K562 (cell line): Measurements from ENCODE around the gene AFAP1. TPM values are rescaled to one million over a fixed set of nuclear protein-coding genes. Genes with fewer than 3 reads are reported as not detected.

Experiments used
- ATAC-seq: fragments of 200-7000 bp; cut with Tn5 transposase; 3 replicates; pipeline ENCODE4 v1.9.1; 2020; ENCODE audit warnings: moderate library complexity
- BruUV-seq: library from RNA; stranded (reverse); fragments of 400-500 nt; replicated peaks from 2 replicates; lab custom pipeline; 2021; lab: Mats Ljungman, UMichigan
- CTCF ChIA-PET: fragments of 300-600 bp; formaldehyde crosslinking; extraction: SDS; loops from one replicate; lab custom pipeline; 2021; ENCODE audit warnings: low intra/inter-chr PET ratio; lab: Yijun Ruan, JAX
- POLR2A ChIA-PET: fragments of 300-600, 350-650 bp; sonication (Branson Sonifier 250); formaldehyde crosslinking; extraction: SDS; loops from one replicate; lab custom pipeline; 2021; ENCODE audit warnings: antibody characterized with exemption, inconsistent platforms; lab: Yijun Ruan, JAX
- DNase-seq, 4 experiments: peaks; one replicate each; pipeline versions ENCODE4 v3.0.0 to v3.0.0-alpha.2; 2011 to 2018; ENCODE audit warnings: low spot score in 3 of 4, mixed read lengths in 3 of 4; ENCODE audit errors: extremely low read depth in 1 of 4
- FAIRE-seq: peaks from 2 replicates; lab custom pipeline; 2011; peaks lifted over from hg19 to GRCh38; lab: Jason Lieb, UNC
- H2AFZ ChIP-seq: 2 replicates; pipeline ENCODE4 v1.6.0; 2011; ENCODE audit warnings: low read depth, low read length, control low read depth, inconsistent platforms
- H3K27ac ChIP-seq: fragments of 200-600 bp; 3 replicates; pipeline ENCODE4 v1.8.0; 2011; ENCODE audit warnings: low read depth, mild to moderate bottlenecking, control low read depth, inconsistent platforms, low read length, moderate library complexity, mixed read lengths; ENCODE audit errors: extremely low read depth
- H3K27me3 ChIP-seq, 2 experiments: fragments of 300-600 bp in 1 of 2; 2 replicates in 1 of 2; 3 replicates in 1 of 2; pipeline versions ENCODE4 v1.6.0 to v1.8.0; 2011; ENCODE audit warnings: inconsistent platforms in 2 of 2, low read length in 2 of 2, mild to moderate bottlenecking in 1 of 2, mixed read lengths in 1 of 2, moderate library complexity in 1 of 2; ENCODE audit not compliant: control insufficient read depth in 2 of 2, insufficient read depth in 2 of 2
- H3K36me3 ChIP-seq: fragments of 300-600 bp; 3 replicates; pipeline ENCODE4 v1.8.0; 2011; ENCODE audit warnings: mild to moderate bottlenecking, low read length, inconsistent platforms; ENCODE audit not compliant: control insufficient read depth, insufficient read depth
- H3K4me1 ChIP-seq, 2 experiments: fragments of 200-600 bp in 1 of 2; replicated peaks in 1 of 2; 2 replicates in 1 of 2; 3 replicates in 1 of 2; pipeline versions ENCODE4 v1.5.1 to v1.8.0; 2011; ENCODE audit warnings: inconsistent platforms in 2 of 2, low read length in 2 of 2, mild to moderate bottlenecking in 1 of 2, mixed read lengths in 1 of 2, moderate library complexity in 1 of 2; ENCODE audit not compliant: control insufficient read depth in 2 of 2, insufficient read depth in 2 of 2
- H3K4me2 ChIP-seq: 2 replicates; pipeline ENCODE4 v1.6.1; 2011; ENCODE audit warnings: low read length, control low read depth, inconsistent platforms, mixed read lengths; ENCODE audit not compliant: insufficient read depth
- H3K4me3 ChIP-seq: fragments of 200-600 bp; sonication (generic), shearing (Covaris generic); 2 replicates; pipeline ENCODE4 v1.5.1; 2016; ENCODE audit warnings: control low read depth, inconsistent platforms
- H3K79me2 ChIP-seq: fragments of 200-600 bp; 3 replicates; pipeline ENCODE4 v1.8.0; 2011; ENCODE audit warnings: low read length, inconsistent platforms; ENCODE audit not compliant: control insufficient read depth, insufficient read depth
- H3K9ac ChIP-seq, 2 experiments: 2 replicates each; pipeline versions ENCODE4 v1.6.0 to v1.6.1; 2011; ENCODE audit warnings: low read depth in 2 of 2, low read length in 2 of 2, control low read depth in 1 of 2, inconsistent platforms in 1 of 2, mild to moderate bottlenecking in 1 of 2, mixed read lengths in 1 of 2; ENCODE audit not compliant: insufficient read depth in 1 of 2
- H3K9me1 ChIP-seq: one replicate; pipeline ENCODE4 v1.6.0; 2011; ENCODE audit warnings: inconsistent platforms, mild to moderate bottlenecking, low read length, moderate library complexity; ENCODE audit not compliant: control insufficient read depth, insufficient read depth
- H3K9me3 ChIP-seq: replicated peaks from 2 replicates; pipeline ENCODE4 v1.5.1; 2011; ENCODE audit warnings: low read depth, low read length, inconsistent platforms; ENCODE audit not compliant: control insufficient read depth, insufficient read depth
- H4K20me1 ChIP-seq: replicated peaks from 2 replicates; pipeline ENCODE4 v1.6.1; 2011; ENCODE audit warnings: low read length, inconsistent platforms, mixed read lengths; ENCODE audit not compliant: control insufficient read depth, insufficient read depth
- CBFB ChIP-seq: sonication (generic); formaldehyde crosslinking; IDR thresholded peaks from 2 replicates; pipeline ENCODE4 v1.4.0; 2020; ENCODE audit warnings: mild to moderate bottlenecking, missing genetic modification reagents
- CEBPG ChIP-seq, 3 experiments: fragments of 200-800 bp in 1 of 3; sonication (Bioruptor generic) in 1 of 3; sonication (generic) in 1 of 3; formaldehyde crosslinking in 1 of 3; IDR thresholded peaks in 2 of 3; conservative IDR thresholded peaks in 1 of 3; 2 replicates each; pipeline versions ENCODE4 v1.6.1 to v1.8.0; 2016 to 2022; ENCODE audit warnings: missing compliant biosample characterization in 2 of 3, missing genetic modification characterization in 2 of 3, mild to moderate bottlenecking in 1 of 3, missing genetic modification reagents in 1 of 3
- HIVEP1 ChIP-seq: fragments of 250-450 bp; sonication (Bioruptor Pico); IDR thresholded peaks from 2 replicates; pipeline ENCODE4 v1.4.0; 2020; ENCODE audit warnings: mild to moderate bottlenecking
- HMGN3 ChIP-seq: IDR thresholded peaks from 2 replicates; pipeline ENCODE4 v1.6.1; 2011; ENCODE audit warnings: borderline replicate concordance, low read depth, mild to moderate bottlenecking, mixed read lengths, low read length; ENCODE audit not compliant: insufficient read length; ENCODE audit errors: extremely low read depth
- KLF10 ChIP-seq: fragments of 250-450 bp; sonication (Bioruptor Pico); IDR thresholded peaks from 2 replicates; pipeline ENCODE4 v1.6.1; 2021; ENCODE audit warnings: matching md5 sums
- NRF1 ChIP-seq, 2 experiments: fragments of 450-650 bp; IDR thresholded peaks in 1 of 2; conservative IDR thresholded peaks in 1 of 2; 2 replicates each; pipeline ENCODE4 v1.6.1; 2014; ENCODE audit warnings: mild to moderate bottlenecking in 2 of 2
- PHF20 ChIP-seq: fragments of 450-650 bp; IDR thresholded peaks from 2 replicates; pipeline ENCODE4 v1.6.1; 2018; ENCODE audit not compliant: partially characterized antibody
- SUPT5H ChIP-seq: fragments of 450-650 bp; IDR thresholded peaks from 2 replicates; pipeline ENCODE4 v1.6.1; 2016
- ZC3H8 ChIP-seq: fragments of 450-650 bp; IDR thresholded peaks from 2 replicates; pipeline ENCODE4 v1.6.1; 2017
- ZNF785 ChIP-seq: fragments of 250-450 bp; sonication (Bioruptor Pico); IDR thresholded peaks from 2 replicates; pipeline ENCODE4 v1.4.0; 2020; ENCODE audit warnings: mild to moderate bottlenecking
- WGBS: fragments of 100-300 bp; shearing (Covaris generic); methylation state at CpG from one replicate; pipeline ENCODE4 v1.1.6; 2016; ENCODE audit warnings: low coverage, mixed read lengths; ENCODE audit not compliant: insufficient coverage; ENCODE audit errors: missing lambda C conversion rate; 5-methylcytosine and 5-hydroxymethylcytosine counted together
- in situ Hi-C: fragments of 300-500 bp; cut with MboI; formaldehyde crosslinking; loops from 4 replicates; pipeline ENCODE4 v1.15.0; 2018; ENCODE audit warnings: inconsistent platforms, mixed read lengths
- intact Hi-C: fragments of 100-400 bp; cut with micrococcal nuclease; formaldehyde crosslinking; loops from 2 replicates; pipeline ENCODE4 v1.14.2; 2022
- polyA plus RNA-seq, 8 experiments: library from polyadenylated mRNA; depleted of rRNA in 4 of 8; stranded (reverse) in 5 of 8; unstranded in 3 of 8; fragments of >200 nt; fragmentation: Nextera tagmentation in 2 of 8; fragmentation: Illumina TruSeq in 1 of 8; extraction: Ambion mirVana in 2 of 8; extraction: Trizol in 1 of 8; gene quantifications; 2 replicates each; pipeline versions ENCODE4 v1.2.1 to v1.2.3, GENCODE V29; 2011 to 2014; ENCODE audit warnings: inconsistent platforms in 1 of 8, missing spikeins in 1 of 8
- total RNA-seq, 7 experiments: library from RNA; depleted of rRNA in 6 of 7; stranded (reverse); fragments of >200 nt in 6 of 7; fragmentation: Illumina TruSeq in 2 of 7; extraction: Trizol in 2 of 7; gene quantifications; 2 replicates each; pipeline versions ENCODE4 v1.2.1 to v1.2.3, GENCODE V29; 2011 to 2021; ENCODE audit warnings: low replicate concordance in 1 of 7
- TF ChIP-seq, protein P1 (sequence below): fragments of 250-450 bp; sonication (Bioruptor Pico); IDR thresholded peaks from 2 replicates; pipeline ENCODE4 v1.5.0; 2020; ENCODE audit warnings: mild to moderate bottlenecking

Gene AFAP1
- total and polyA plus RNA-seq, 9 of the 15 experiments (the other 6 are each of a cell fraction or from before 2014, with no cell fraction given) = 0.07 to 0.42 (median 0.12) TPM; not detected in 1

DNA sequence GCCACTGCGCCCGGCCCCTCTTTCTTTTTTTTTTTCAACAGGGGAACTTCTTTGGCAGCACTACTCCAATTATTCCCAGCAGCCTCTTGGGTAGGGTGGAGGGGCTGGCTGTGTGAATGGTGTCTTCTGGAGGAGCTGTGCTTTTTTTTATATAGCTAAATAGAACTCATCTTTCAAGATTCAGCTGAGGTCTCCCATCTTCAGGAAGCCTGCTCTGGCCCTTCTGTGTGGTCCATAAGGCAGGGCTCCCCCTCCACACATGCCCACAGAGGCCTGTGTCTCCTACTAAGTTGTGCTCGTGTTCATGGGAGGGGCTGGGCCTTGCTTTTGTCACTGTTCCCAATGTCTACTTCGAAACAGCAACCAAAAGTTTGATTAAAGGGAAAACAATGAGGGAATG, 116.8 kb downstream of the AFAP1 start:
- ATAC-seq (no peak), FAIRE-seq (no peak), DNase-seq (no peak)
- H2AFZ ChIP-seq = no peak overlapping the region
- H3K4me1 ChIP-seq = no peaks in the 10 kb centered on the region
- H3K9ac ChIP-seq = no peak overlapping the region
- in situ Hi-C loops (no loop called here), intact Hi-C loops (no loop called here)
- no peaks in the 10 kb centered on the region; the same call in 1 of the 2 replicates for H4K20me1 ChIP-seq
- H3K27ac ChIP-seq = no peak overlapping the region
- H3K4me2 ChIP-seq = no peak overlapping the region
- H3K27me3 ChIP-seq = peaks cover 10 to 43% of the 10 kb centered on the region in 2 experiments; a peak in 4 of 5 replicates
- no peak overlapping the region for H3K4me3 ChIP-seq
- no peaks in the 10 kb centered on the region for H3K9me3 ChIP-seq
- no peaks in the 10 kb centered on the region for H3K36me3 ChIP-seq
- no peaks in the 10 kb centered on the region for H3K9me1 ChIP-seq
- no TSS peak for BruUV-seq
- ChIA-PET CTCF (no interaction called here), POLR2A (no interaction called here)
- WGBS = 5% methylated on average over 2 of the region's 4 CpGs
- H3K79me2 ChIP-seq = no peaks in the 10 kb centered on the region
- TF ChIP-seq CEBPG (CRISPR knock-in tag; IDR thresholded peaks at IDR 0.05) = no peak
- TF ChIP-seq CEBPG (tag; conservative IDR thresholded peaks at IDR 0.05 in 1 of 2, IDR thresholded peaks at IDR 0.05 in 1 of 2) = no peak
- TF ChIP-seq KLF10 (CRISPR knock-in tag) = no peak
- no peak for TF ChIP-seq NRF1 (conservative IDR thresholded peaks at IDR 0.05 in 1 of 2, IDR thresholded peaks at IDR 0.05 in 1 of 2)
- no peak for TF ChIP-seq HIVEP1 (CRISPR knock-in tag)
- TF ChIP-seq HMGN3 = no peak
- no peak for TF ChIP-seq ZC3H8
- no peak for TF ChIP-seq CBFB (CRISPR knock-in tag)
- TF ChIP-seq ZNF785 (CRISPR knock-in tag) = no peak
- TF ChIP-seq PHF20 = no peak
- no peak for TF ChIP-seq SUPT5H
- TF ChIP-seq, protein P1, sequence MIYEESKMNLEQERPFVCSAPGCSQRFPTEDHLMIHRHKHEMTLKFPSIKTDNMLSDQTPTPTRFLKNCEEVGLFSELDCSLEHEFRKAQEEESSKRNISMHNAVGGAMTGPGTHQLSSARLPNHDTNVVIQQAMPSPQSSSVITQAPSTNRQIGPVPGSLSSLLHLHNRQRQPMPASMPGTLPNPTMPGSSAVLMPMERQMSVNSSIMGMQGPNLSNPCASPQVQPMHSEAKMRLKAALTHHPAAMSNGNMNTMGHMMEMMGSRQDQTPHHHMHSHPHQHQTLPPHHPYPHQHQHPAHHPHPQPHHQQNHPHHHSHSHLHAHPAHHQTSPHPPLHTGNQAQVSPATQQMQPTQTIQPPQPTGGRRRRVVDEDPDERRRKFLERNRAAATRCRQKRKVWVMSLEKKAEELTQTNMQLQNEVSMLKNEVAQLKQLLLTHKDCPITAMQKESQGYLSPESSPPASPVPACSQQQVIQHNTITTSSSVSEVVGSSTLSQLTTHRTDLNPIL (CRISPR knock-in tag) = no peak
- TF ChIP-seq, all 486 proteins: peak for 0
